Pancreas (tissue), 10 donors: ENCODE results near the gene COL28A1. TPM values are rescaled to one million over a fixed set of nuclear protein-coding genes. Genes with fewer than 3 reads are reported as not detected.

Experiments
- ATAC-seq, 4 donors: fragments of 200-7000 bp; cut with Tn5 transposase; one replicate each; pipeline versions ENCODE4 v1.8.0 to v1.9.1; 2020; ENCODE audit warnings: mild to moderate bottlenecking in 4 of 4, moderate library complexity in 4 of 4
- DNase-seq, 6 donors: peaks; one replicate each; pipeline ENCODE4 v3.0.0-alpha.2; 2020
- FAIRE-seq: peaks from 2 replicates; lab custom pipeline; 2012; peaks lifted over from hg19 to GRCh38; lab: Jason Lieb, UNC
- H3K27ac ChIP-seq, 4 donors: fragments of 200-600 bp; sonication (generic); 1 replicate in 3 of 4; 2 replicates in 1 of 4; pipeline versions ENCODE4 v1.5.0 to v1.8.0; 2020
- H3K27me3 ChIP-seq, 4 donors: fragments of 200-600 bp; one replicate each; pipeline ENCODE4 v1.8.0; 2021
- H3K36me3 ChIP-seq, 3 donors: fragments of 200-600 bp; sonication (generic) in 1 of 3; one replicate each; pipeline versions ENCODE4 v1.5.0 to v1.8.0; 2020 to 2021
- H3K4me1 ChIP-seq, 3 donors: fragments of 200-600 bp; one replicate each; pipeline ENCODE4 v1.8.0; 2021
- H3K4me3 ChIP-seq, 4 donors: fragments of 200-600 bp; sonication (generic) in 2 of 4; one replicate each; pipeline versions ENCODE4 v1.5.0 to v1.8.0; 2020 to 2021
- H3K9me3 ChIP-seq, 4 donors: fragments of 200-600 bp; one replicate each; pipeline ENCODE4 v1.8.0; 2021
- CTCF ChIP-seq, 4 donors: fragments of 200-600 bp; sonication (generic) in 3 of 4; IDR thresholded peaks; one replicate each; pipeline versions ENCODE4 v1.5.0 to v1.8.0; 2021; ENCODE audit warnings: antibody characterized with exemption in 4 of 4
- WGBS, 2 donors: extraction: QIAGEN DNeasy Blood & Tissue Kit; methylation state at CpG; one replicate each; pipeline ENCODE4 v1.1.7; 2013; 5-methylcytosine and 5-hydroxymethylcytosine counted together
- intact Hi-C, 3 donors: fragments of 100-400 bp; cut with DNase I; formaldehyde crosslinking; loops; one replicate each; pipeline versions ENCODE4 v1.11.1 to v1.14.2; 2022
- polyA plus RNA-seq, 2 donors: library from polyadenylated mRNA; stranded (reverse); fragments of 200-250 nt; gene quantifications; one replicate each; pipeline ENCODE4 v1.2.3, GENCODE V29; 2013
- total RNA-seq, 6 donors: library from RNA; stranded (reverse); fragmentation: NEBNext Ultra II Directional in 4 of 6; extraction: Animal tissue kit (Norgen Biotek cat#: 25700) in 4 of 6; gene quantifications; one replicate each; pipeline versions ENCODE4 v1.2.1 to v1.2.4, GENCODE V29; 2021 to 2023
- donor health status: healthy with polysubstance abuse.
- donor health status: DM: no; HTN: no; CAD: no; lungs with moderate emphysema.
- donor health status: DM: no; HTN: no; CAD: no.
- donor health status: control.
- donor health status: control.
- donor health status: Bipolar disorder and iron deficiency.
- donor health status: DM: yes; HTN: yes; CAD: no.
- donor health status: DM: no; HTN: no; CAD: no.
- donor health status: DM: no; HTN: no; CAD: no.
- donor health status: DM: yes; HTN: yes; CAD: no.

COL28A1 gene
- total and polyA plus RNA-seq, 8 donors = 0.84 to 14.4 (median 3.5) TPM

GRCh38 chr7:7512861-7513597, 22.6 kb downstream of the COL28A1 start:
- DNase-seq (no peak), ATAC-seq (peak in 1 of 4 donors; percentile 48), FAIRE-seq (no peak)
- 80 to 87% methylated on average over 4 of the region's 4 CpGs for WGBS, 2 donors
- H3K4me1 ChIP-seq = no peaks in the 10 kb centered on the region
- H3K36me3 ChIP-seq = no peaks in the 10 kb centered on the region
- intact Hi-C loops = no loop called here
- H3K4me3 ChIP-seq = no peak overlapping the region
- H3K27me3 ChIP-seq = no peaks in the 10 kb centered on the region
- H3K27ac ChIP-seq = no peak overlapping the region
- no peaks in the 10 kb centered on the region for H3K9me3 ChIP-seq
- TF ChIP-seq CTCF (IDR thresholded peaks at IDR 0.05) = no peak

- intact Hi-C loops = no loop called here
- ATAC-seq = no peak
- no peak for DNase-seq
- Histone ChIP-seq H3K9me3 (no peaks in the 10 kb centered on the region), H3K27me3 (no peaks in the 10 kb centered on the region), H3K4me1 (no peaks in the 10 kb centered on the region), H3K4me3 (no peak overlapping the region), H3K27ac (no peak overlapping the region), H3K36me3 (no peaks in the 10 kb centered on the region)
- no peak for FAIRE-seq
- no peak for TF ChIP-seq CTCF (IDR thresholded peaks at IDR 0.05)
- 85 to 95% methylated on average over 3 of the region's 3 CpGs for WGBS, 2 donors
Observed at GRCh38 chr7:7510794-7511193, 24.9 kb downstream of the COL28A1 start.

- 75 to 76% methylated on average over 6 of the region's 6 CpGs for WGBS, 2 donors
- FAIRE-seq = no peak
- intact Hi-C loops = no loop called here
- H3K27me3 ChIP-seq = no peaks in the 10 kb centered on the region
- H3K27ac ChIP-seq = no peak overlapping the region
- TF ChIP-seq CTCF (IDR thresholded peaks at IDR 0.05) = no peak
- no peaks in the 10 kb centered on the region for H3K4me1 ChIP-seq
- no peaks in the 10 kb centered on the region for H3K36me3 ChIP-seq
- DNase-seq = no peak
- no peak for ATAC-seq
- H3K9me3 ChIP-seq = no peaks in the 10 kb centered on the region
- no peak overlapping the region for H3K4me3 ChIP-seq
Observed at GRCh38 chr7:7505915-7506314, 29.8 kb downstream of the COL28A1 start.

- TF ChIP-seq CTCF (IDR thresholded peaks at IDR 0.05) = no peak
- intact Hi-C loops = no loop called here
- Histone ChIP-seq H3K36me3 (no peaks in the 10 kb centered on the region), H3K4me3 (no peak overlapping the region), H3K27ac (no peak overlapping the region), H3K4me1 (no peaks in the 10 kb centered on the region), H3K27me3 (no peaks in the 10 kb centered on the region), H3K9me3 (no peaks in the 10 kb centered on the region)
- FAIRE-seq = no peak
- WGBS, 2 donors = 81 to 87% methylated on average over 3 of the region's 3 CpGs
- ATAC-seq = no peak
- no peak for DNase-seq
Observed at GRCh38 chr7:7504910-7505704, 30.6 kb downstream of the COL28A1 start.

- Histone ChIP-seq H3K4me1 (no peaks in the 10 kb centered on the region), H3K27ac (no peak overlapping the region), H3K36me3 (no peaks in the 10 kb centered on the region), H3K27me3 (no peaks in the 10 kb centered on the region), H3K4me3 (no peak overlapping the region), H3K9me3 (no peaks in the 10 kb centered on the region)
- FAIRE-seq (no peak), DNase-seq (no peak), ATAC-seq (no peak)
- no peak for TF ChIP-seq CTCF (IDR thresholded peaks at IDR 0.05)
- 78 to 81% methylated on average over 2 of the region's 2 CpGs for WGBS, 2 donors
- intact Hi-C loops = no loop called here
Observed at GRCh38 chr7:7499892-7500291, 35.8 kb downstream of the COL28A1 start.
